HEK293 (cell line): Measurements from ENCODE around the gene CDKN2AIP.
A peak's percentile ranks its signal among the peaks of the same experiment; 100 is the strongest.
"Not testable (repeated sequence)": the region's sequence is repeated elsewhere in the genome, so short reads cannot be mapped to it uniquely, and the experiment has no call there.

ENCODE experiments used
- CTCF ChIA-PET: fragments of 350-600 bp; formaldehyde crosslinking; extraction: SDS; loops from one replicate; lab custom pipeline; 2021; ENCODE audit warnings: antibody characterized with exemption; lab: Yijun Ruan, JAX
- POLR2A ChIA-PET: fragments of 300-600 bp; formaldehyde crosslinking; extraction: SDS; loops from one replicate; lab custom pipeline; 2020; ENCODE audit warnings: antibody characterized with exemption, inconsistent platforms; lab: Yijun Ruan, JAX
- H3K27ac ChIP-seq: fragments of 200-500 bp; sonication (Bioruptor generic); 2 replicates; pipeline ENCODE4 v1.5.1; 2014; ENCODE audit warnings: low read depth, low read length, control low read depth, inconsistent platforms; ENCODE audit errors: extremely low read depth
- H3K36me3 ChIP-seq, 2 experiments: fragments of 200-500 bp in 1 of 2; sonication (Bioruptor generic) in 1 of 2; 1 replicate in 1 of 2; 2 replicates in 1 of 2; pipeline ENCODE4 v1.5.1; 2014 to 2017; ENCODE audit warnings: inconsistent platforms in 2 of 2, low read length in 2 of 2; ENCODE audit not compliant: control insufficient read depth in 2 of 2, insufficient read depth in 1 of 2
- H3K4me1 ChIP-seq: fragments of 200-500 bp; sonication (Bioruptor generic); 2 replicates; pipeline ENCODE4 v1.5.1; 2014; ENCODE audit warnings: mild to moderate bottlenecking, low read length, inconsistent platforms; ENCODE audit not compliant: control insufficient read depth, insufficient read depth
- H3K4me3 ChIP-seq: 2 replicates; pipeline ENCODE4 v1.5.1; 2011; ENCODE audit warnings: low read depth, mild to moderate bottlenecking, control low read depth, low read length, moderate library complexity
- H3K9me3 ChIP-seq: fragments of 200-500 bp; sonication (Bioruptor generic); 2 replicates; pipeline ENCODE4 v1.5.1; 2014; ENCODE audit warnings: low read depth, low read length, inconsistent platforms; ENCODE audit not compliant: control insufficient read depth, insufficient read depth
- BCL11A ChIP-seq: fragments of 450-650 bp; formaldehyde crosslinking; IDR thresholded peaks from 2 replicates; pipeline ENCODE4 v1.5.1; 2016; ENCODE audit warnings: low read depth, missing biosample characterization, missing genetic modification characterization
- GLIS2 ChIP-seq: fragments of 450-650 bp; formaldehyde crosslinking; IDR thresholded peaks from 2 replicates; pipeline ENCODE4 v1.5.1; 2016; ENCODE audit warnings: missing biosample characterization, missing genetic modification characterization
- HOXA7 ChIP-seq: sonication (generic); formaldehyde crosslinking; IDR thresholded peaks from 2 replicates; pipeline ENCODE4 v1.8.1; 2022; ENCODE audit warnings: missing genetic modification reagents, borderline replicate concordance
- HOXD13 ChIP-seq: sonication (generic); formaldehyde crosslinking; IDR thresholded peaks from 2 replicates; pipeline ENCODE4 v1.8.0; 2022; ENCODE audit warnings: missing genetic modification reagents, borderline replicate concordance
- OVOL3 ChIP-seq: fragments of 450-650 bp; formaldehyde crosslinking; IDR thresholded peaks from 2 replicates; pipeline ENCODE4 v1.5.1; 2016; ENCODE audit warnings: missing biosample characterization, missing genetic modification characterization
- RBAK ChIP-seq: fragments of 450-650 bp; formaldehyde crosslinking; IDR thresholded peaks from 2 replicates; pipeline ENCODE4 v1.5.1; 2016; ENCODE audit warnings: missing biosample characterization, missing genetic modification characterization
- SP2 ChIP-seq: fragments of 450-650 bp; formaldehyde crosslinking; IDR thresholded peaks from 2 replicates; pipeline ENCODE4 v1.5.1; 2016; ENCODE audit warnings: missing biosample characterization, missing genetic modification characterization
- ZEB2 ChIP-seq: fragments of 450-650 bp; formaldehyde crosslinking; IDR thresholded peaks from 2 replicates; pipeline ENCODE4 v1.5.1; 2016; ENCODE audit warnings: missing biosample characterization, missing genetic modification characterization
- ZIC2 ChIP-seq: fragments of 450-650 bp; formaldehyde crosslinking; IDR thresholded peaks from 2 replicates; pipeline ENCODE4 v1.5.1; 2016; ENCODE audit warnings: missing biosample characterization, missing genetic modification characterization
- ZNF155 ChIP-seq: fragments of 450-650 bp; formaldehyde crosslinking; IDR thresholded peaks from 2 replicates; pipeline ENCODE4 v1.5.1; 2016; ENCODE audit warnings: missing biosample characterization, missing genetic modification characterization
- ZNF184 ChIP-seq: fragments of 450-650 bp; IDR thresholded peaks from 2 replicates; pipeline ENCODE4 v1.5.1; 2018; ENCODE audit warnings: missing biosample characterization, mild to moderate bottlenecking, missing genetic modification characterization
- ZNF214 ChIP-seq: fragments of 450-650 bp; formaldehyde crosslinking; IDR thresholded peaks from 2 replicates; pipeline ENCODE4 v1.5.1; 2017; ENCODE audit warnings: missing biosample characterization, mild to moderate bottlenecking, missing genetic modification characterization, borderline replicate concordance
- ZNF266 ChIP-seq: fragments of 450-650 bp; formaldehyde crosslinking; IDR thresholded peaks from 2 replicates; pipeline ENCODE4 v1.5.1; 2016; ENCODE audit warnings: missing biosample characterization, missing genetic modification characterization, low read depth
- ZNF292 ChIP-seq: fragments of 450-650 bp; formaldehyde crosslinking; IDR thresholded peaks from 2 replicates; pipeline ENCODE4 v1.5.1; 2016; ENCODE audit warnings: low read depth, missing biosample characterization, missing genetic modification characterization, borderline replicate concordance
- ZNF341 ChIP-seq: fragments of 450-650 bp; formaldehyde crosslinking; IDR thresholded peaks from 2 replicates; pipeline ENCODE4; 2016; ENCODE audit warnings: low read depth, missing biosample characterization, missing genetic modification characterization
- ZNF366 ChIP-seq: fragments of 450-650 bp; formaldehyde crosslinking; conservative IDR thresholded peaks from 2 replicates; pipeline ENCODE4 v1.5.1; 2016; ENCODE audit warnings: missing biosample characterization, missing genetic modification characterization
- ZNF394 ChIP-seq: fragments of 450-650 bp; formaldehyde crosslinking; IDR thresholded peaks from 2 replicates; pipeline ENCODE4 v1.5.1; 2016; ENCODE audit warnings: missing biosample characterization, missing genetic modification characterization, mild to moderate bottlenecking, moderate library complexity, borderline replicate concordance
- ZNF433 ChIP-seq: fragments of 450-650 bp; formaldehyde crosslinking; IDR thresholded peaks from 2 replicates; pipeline ENCODE4 v1.5.1; 2016; ENCODE audit warnings: missing biosample characterization, missing genetic modification characterization, low read depth
- ZNF555 ChIP-seq: fragments of 450-650 bp; formaldehyde crosslinking; conservative IDR thresholded peaks from 2 replicates; pipeline ENCODE4 v1.5.1; 2017; ENCODE audit warnings: missing biosample characterization, mild to moderate bottlenecking, missing genetic modification characterization, inconsistent platforms
- ZNF623 ChIP-seq: fragments of 450-650 bp; formaldehyde crosslinking; IDR thresholded peaks from 2 replicates; pipeline ENCODE4 v1.5.1; 2016; ENCODE audit warnings: missing biosample characterization, missing genetic modification characterization
- ZSCAN16 ChIP-seq: fragments of 450-650 bp; formaldehyde crosslinking; IDR thresholded peaks from 2 replicates; pipeline ENCODE4 v1.5.1; 2016; ENCODE audit warnings: missing biosample characterization, missing genetic modification characterization
- TF ChIP-seq, protein P1 (sequence below): fragments of 450-650 bp; formaldehyde crosslinking; IDR thresholded peaks from 2 replicates; pipeline ENCODE4 v1.5.1; 2016; ENCODE audit warnings: missing biosample characterization, missing genetic modification characterization, borderline replicate concordance
- TF ChIP-seq, protein P2 (sequence below): fragments of 450-650 bp; formaldehyde crosslinking; IDR thresholded peaks from 2 replicates; pipeline ENCODE4 v1.5.1; 2016; ENCODE audit warnings: missing biosample characterization, missing genetic modification characterization
- TF ChIP-seq, protein P3 (sequence below): fragments of 450-650 bp; formaldehyde crosslinking; IDR thresholded peaks from 2 replicates; pipeline ENCODE4 v1.5.1; 2016; ENCODE audit warnings: missing biosample characterization, missing genetic modification characterization

CDKN2AIP gene

GRCh38 chr4:183478123-183478522 is 33.7 kb downstream of the CDKN2AIP start:
- H3K4me3 ChIP-seq, result no peak overlapping the region
- H3K9me3 ChIP-seq, result no peaks in the 10 kb centered on the region
- H3K4me1 ChIP-seq, result no peaks in the 10 kb centered on the region
- H3K27ac ChIP-seq, result no peak overlapping the region
- POLR2A ChIA-PET, result no interaction called here
- TF ChIP-seq SP2 (tag by site-specific recombination) (no peak), ZNF366 (tag by site-specific recombination) (peak; percentile 44)
- CTCF ChIA-PET, result interaction anchor here (0.7 to 1.0 kb wide), 4 partner anchors 16 to 1158 kb away, joined by 3 to 6 read pairs (median 4); no protein-coding TSS in a partner anchor
- no peaks in the 10 kb centered on the region for H3K36me3 ChIP-seq

GRCh38 chr4:183478926-183479325 is 34.5 kb downstream of the CDKN2AIP start:
- CTCF ChIA-PET, result interaction anchor here (0.6 to 1.0 kb wide), 4 partner anchors 19 to 1157 kb away, joined by 3 to 6 read pairs (median 4); no protein-coding TSS in a partner anchor

GRCh38 chr4:183482515-183483095 is 38.2 kb downstream of the CDKN2AIP start:
- CTCF ChIA-PET, H3K9me3 ChIP-seq, POLR2A ChIA-PET, H3K4me3 ChIP-seq, H3K4me1 ChIP-seq, H3K36me3 ChIP-seq, H3K27ac ChIP-seq: not testable (repeated sequence)

More at GRCh38 chr4:183478926-183479325, 34.5 kb downstream of the CDKN2AIP start:
- TF ChIP-seq ZNF341 (no peak), ZNF433 (no peak), ZNF155 (tag by site-specific recombination) (no peak), ZSCAN16 (tag by site-specific recombination) (no peak), ZNF184 (tag by site-specific recombination) (no peak), ZNF394 (no peak), HOXA7 (no peak)
- TF ChIP-seq, protein P1, sequence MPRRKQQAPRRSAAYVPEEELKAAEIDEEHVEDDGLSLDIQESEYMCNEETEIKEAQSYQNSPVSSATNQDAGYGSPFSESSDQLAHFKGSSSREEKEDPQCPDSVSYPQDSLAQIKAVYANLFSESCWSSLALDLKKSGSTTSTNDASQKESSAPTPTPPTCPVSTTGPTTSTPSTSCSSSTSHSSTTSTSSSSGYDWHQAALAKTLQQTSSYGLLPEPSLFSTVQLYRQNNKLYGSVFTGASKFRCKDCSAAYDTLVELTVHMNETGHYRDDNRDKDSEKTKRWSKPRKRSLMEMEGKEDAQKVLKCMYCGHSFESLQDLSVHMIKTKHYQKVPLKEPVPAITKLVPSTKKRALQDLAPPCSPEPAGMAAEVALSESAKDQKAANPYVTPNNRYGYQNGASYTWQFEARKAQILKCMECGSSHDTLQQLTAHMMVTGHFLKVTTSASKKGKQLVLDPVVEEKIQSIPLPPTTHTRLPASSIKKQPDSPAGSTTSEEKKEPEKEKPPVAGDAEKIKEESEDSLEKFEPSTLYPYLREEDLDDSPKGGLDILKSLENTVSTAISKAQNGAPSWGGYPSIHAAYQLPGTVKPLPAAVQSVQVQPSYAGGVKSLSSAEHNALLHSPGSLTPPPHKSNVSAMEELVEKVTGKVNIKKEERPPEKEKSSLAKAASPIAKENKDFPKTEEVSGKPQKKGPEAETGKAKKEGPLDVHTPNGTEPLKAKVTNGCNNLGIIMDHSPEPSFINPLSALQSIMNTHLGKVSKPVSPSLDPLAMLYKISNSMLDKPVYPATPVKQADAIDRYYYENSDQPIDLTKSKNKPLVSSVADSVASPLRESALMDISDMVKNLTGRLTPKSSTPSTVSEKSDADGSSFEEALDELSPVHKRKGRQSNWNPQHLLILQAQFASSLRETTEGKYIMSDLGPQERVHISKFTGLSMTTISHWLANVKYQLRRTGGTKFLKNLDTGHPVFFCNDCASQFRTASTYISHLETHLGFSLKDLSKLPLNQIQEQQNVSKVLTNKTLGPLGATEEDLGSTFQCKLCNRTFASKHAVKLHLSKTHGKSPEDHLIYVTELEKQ (tag by site-specific recombination), result no peak
- TF ChIP-seq, protein P2, sequence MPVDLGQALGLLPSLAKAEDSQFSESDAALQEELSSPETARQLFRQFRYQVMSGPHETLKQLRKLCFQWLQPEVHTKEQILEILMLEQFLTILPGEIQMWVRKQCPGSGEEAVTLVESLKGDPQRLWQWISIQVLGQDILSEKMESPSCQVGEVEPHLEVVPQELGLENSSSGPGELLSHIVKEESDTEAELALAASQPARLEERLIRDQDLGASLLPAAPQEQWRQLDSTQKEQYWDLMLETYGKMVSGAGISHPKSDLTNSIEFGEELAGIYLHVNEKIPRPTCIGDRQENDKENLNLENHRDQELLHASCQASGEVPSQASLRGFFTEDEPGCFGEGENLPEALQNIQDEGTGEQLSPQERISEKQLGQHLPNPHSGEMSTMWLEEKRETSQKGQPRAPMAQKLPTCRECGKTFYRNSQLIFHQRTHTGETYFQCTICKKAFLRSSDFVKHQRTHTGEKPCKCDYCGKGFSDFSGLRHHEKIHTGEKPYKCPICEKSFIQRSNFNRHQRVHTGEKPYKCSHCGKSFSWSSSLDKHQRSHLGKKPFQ (tag by site-specific recombination), result no peak
- Histone ChIP-seq H3K36me3 (no peaks in the 10 kb centered on the region), H3K27ac (no peak overlapping the region), H3K4me3 (no peak overlapping the region), H3K4me1 (no peaks in the 10 kb centered on the region), H3K9me3 (no peaks in the 10 kb centered on the region)
- POLR2A ChIA-PET, result no interaction called here

- no peaks in the 10 kb centered on the region for H3K9me3 ChIP-seq
- H3K4me1 ChIP-seq, result no peaks in the 10 kb centered on the region
- ChIA-PET CTCF (no interaction called here), POLR2A (no interaction called here)
- H3K27ac ChIP-seq, result no peak overlapping the region
- no peak overlapping the region for H3K4me3 ChIP-seq
- H3K36me3 ChIP-seq, result no peaks in the 10 kb centered on the region
- TF ChIP-seq HOXD13 (CRISPR knock-in tag) (no peak), BCL11A (no peak), ZNF214 (tag by site-specific recombination) (no peak), ZNF292 (no peak), ZNF555 (tag by site-specific recombination) (no peak), OVOL3 (no peak), GLIS2 (tag by site-specific recombination) (no peak), ZIC2 (tag by site-specific recombination) (no peak), ZNF623 (tag by site-specific recombination) (no peak), RBAK (tag by site-specific recombination) (no peak), ZNF266 (no peak), ZEB2 (no peak)
- TF ChIP-seq, protein P3, sequence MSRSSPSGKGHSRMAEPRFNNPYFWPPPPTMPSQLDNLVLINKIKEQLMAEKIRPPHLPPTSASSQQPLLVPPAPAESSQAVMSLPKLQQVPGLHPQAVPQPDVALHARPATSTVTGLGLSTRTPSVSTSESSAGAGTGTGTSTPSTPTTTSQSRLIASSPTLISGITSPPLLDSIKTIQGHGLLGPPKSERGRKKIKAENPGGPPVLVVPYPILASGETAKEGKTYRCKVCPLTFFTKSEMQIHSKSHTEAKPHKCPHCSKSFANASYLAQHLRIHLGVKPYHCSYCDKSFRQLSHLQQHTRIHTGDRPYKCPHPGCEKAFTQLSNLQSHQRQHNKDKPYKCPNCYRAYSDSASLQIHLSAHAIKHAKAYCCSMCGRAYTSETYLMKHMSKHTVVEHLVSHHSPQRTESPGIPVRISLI (tag by site-specific recombination), result no peak
Observed at GRCh38 chr4:183483997-183484396, 39.6 kb downstream of the CDKN2AIP start.
